Peyer's patch (tissue), 4 donors: ENCODE results near the gene ZFR.

Source experiments
- POLR2A ChIP-seq, 2 donors: fragments of 450-650 bp; IDR thresholded peaks; one replicate each; pipeline ENCODE4 v1.5.1; 2017; ENCODE audit warnings: antibody characterized with exemption in 2 of 2, mild to moderate bottlenecking in 2 of 2, moderate library complexity in 2 of 2
- TF ChIP-seq, protein P1 (sequence below), 6 experiments: fragments of 450-650 bp in 4 of 6; fragments of 200-600 bp in 2 of 6; sonication (generic) in 1 of 6; IDR thresholded peaks; one replicate each; pipeline ENCODE4 v1.5.1; 2017 to 2019; ENCODE audit warnings: antibody characterized with exemption in 6 of 6, mild to moderate bottlenecking in 3 of 6, moderate library complexity in 1 of 6

DNA sequence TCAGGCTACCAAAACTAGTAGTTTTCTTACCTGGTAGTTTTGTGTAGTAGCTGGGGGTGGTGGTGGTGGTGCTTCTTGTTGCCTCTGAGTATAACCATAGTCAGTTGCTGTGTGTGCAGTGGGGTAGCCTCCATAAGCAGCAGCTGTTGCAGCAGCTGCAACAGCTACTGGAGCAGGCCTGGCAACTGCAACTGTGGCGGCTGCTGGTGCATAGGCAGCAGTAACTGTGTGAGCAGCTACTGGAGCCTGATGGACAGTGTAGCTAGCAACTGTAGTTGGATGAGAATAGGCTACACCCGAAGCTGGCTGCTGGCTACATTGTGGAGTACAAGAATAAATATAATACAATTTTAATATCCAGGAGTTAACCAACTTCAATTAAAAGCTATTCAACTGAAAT, 24.7 kb downstream of the ZFR start:
- TF ChIP-seq, protein P1, sequence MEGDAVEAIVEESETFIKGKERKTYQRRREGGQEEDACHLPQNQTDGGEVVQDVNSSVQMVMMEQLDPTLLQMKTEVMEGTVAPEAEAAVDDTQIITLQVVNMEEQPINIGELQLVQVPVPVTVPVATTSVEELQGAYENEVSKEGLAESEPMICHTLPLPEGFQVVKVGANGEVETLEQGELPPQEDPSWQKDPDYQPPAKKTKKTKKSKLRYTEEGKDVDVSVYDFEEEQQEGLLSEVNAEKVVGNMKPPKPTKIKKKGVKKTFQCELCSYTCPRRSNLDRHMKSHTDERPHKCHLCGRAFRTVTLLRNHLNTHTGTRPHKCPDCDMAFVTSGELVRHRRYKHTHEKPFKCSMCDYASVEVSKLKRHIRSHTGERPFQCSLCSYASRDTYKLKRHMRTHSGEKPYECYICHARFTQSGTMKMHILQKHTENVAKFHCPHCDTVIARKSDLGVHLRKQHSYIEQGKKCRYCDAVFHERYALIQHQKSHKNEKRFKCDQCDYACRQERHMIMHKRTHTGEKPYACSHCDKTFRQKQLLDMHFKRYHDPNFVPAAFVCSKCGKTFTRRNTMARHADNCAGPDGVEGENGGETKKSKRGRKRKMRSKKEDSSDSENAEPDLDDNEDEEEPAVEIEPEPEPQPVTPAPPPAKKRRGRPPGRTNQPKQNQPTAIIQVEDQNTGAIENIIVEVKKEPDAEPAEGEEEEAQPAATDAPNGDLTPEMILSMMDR (IDR thresholded peaks at IDR 0.05): no peak
- TF ChIP-seq POLR2A (IDR thresholded peaks at IDR 0.05): no peak
